NOMO-1 treated with DMSO at 0.1 percent for 48 hours (cell line): Measurements from ENCODE around the gene ACOT7.

Experiments used
- DNase-seq: peaks from one replicate; lab custom pipeline; 2025; ENCODE audit not compliant: unreplicated experiment; lab: John Stamatoyannopoulos, UW

ACOT7 gene

GRCh38 chr1:6294080-6294889 is 99.3 kb downstream of the ACOT7 start:
- no peak for DNase-seq

- no peak for DNase-seq
Measured at GRCh38 chr1:6292102-6292501, 101.5 kb downstream of the ACOT7 start.

GRCh38 chr1:6288665-6289064 is 104.9 kb downstream of the ACOT7 start:
- no peak for DNase-seq

GRCh38 chr1:6288026-6288425 is 105.5 kb downstream of the ACOT7 start:
- no peak for DNase-seq

GRCh38 chr1:6287431-6287886 is 106.1 kb downstream of the ACOT7 start:
- DNase-seq, result no peak

GRCh38 chr1:6287029-6287428 is 106.5 kb downstream of the ACOT7 start:
- no peak for DNase-seq

GRCh38 chr1:6286266-6286665 is 107.3 kb downstream of the ACOT7 start:
- DNase-seq, result no peak

- DNase-seq, result no peak
Measured at GRCh38 chr1:6285336-6285735, 108.2 kb downstream of the ACOT7 start.

GRCh38 chr1:6282577-6283270 is 110.8 kb downstream of the ACOT7 start:
- DNase-seq, result no peak

GRCh38 chr1:6281511-6282402 is 111.8 kb downstream of the ACOT7 start:
- no peak for DNase-seq

- no peak for DNase-seq
Measured at GRCh38 chr1:6280761-6281451, 112.7 kb downstream of the ACOT7 start.

GRCh38 chr1:6279613-6280383 is 113.8 kb downstream of the ACOT7 start:
- DNase-seq, result no peak

GRCh38 chr1:6279066-6279465 is 114.5 kb downstream of the ACOT7 start:
- no peak for DNase-seq

- no peak for DNase-seq
Measured at GRCh38 chr1:6278263-6278662, 115.3 kb downstream of the ACOT7 start.

- DNase-seq, result no peak
Measured at GRCh38 chr1:6276811-6277555, 116.6 kb downstream of the ACOT7 start.

- no peak for DNase-seq
Measured at GRCh38 chr1:6275826-6276782, 117.5 kb downstream of the ACOT7 start.

GRCh38 chr1:6274622-6275139 is 118.9 kb downstream of the ACOT7 start:
- DNase-seq, result no peak

GRCh38 chr1:6274102-6274501 is 119.5 kb downstream of the ACOT7 start:
- DNase-seq, result no peak
